PC-9 (cell line): ENCODE data around the gene NGF. TPM values are rescaled to one million over a fixed set of nuclear protein-coding genes. Genes with fewer than 3 reads are reported as not detected.

Source experiments
- BruUV-seq: library from RNA; stranded (reverse); fragments of 400-500 nt; replicated peaks from 2 replicates; lab custom pipeline; 2021; lab: Mats Ljungman, UMichigan
- CTCF ChIA-PET: fragments of 300-600 bp; sonication (Branson Sonifier 250); formaldehyde crosslinking; loops from one replicate; lab custom pipeline; 2022; ENCODE audit warnings: antibody characterized with exemption; lab: Charles Lee
- POLR2A ChIA-PET: fragments of 300-600 bp; sonication (Branson Sonifier 250); formaldehyde crosslinking; loops from one replicate; lab custom pipeline; 2022; ENCODE audit warnings: antibody characterized with exemption; ENCODE audit not compliant: unreplicated experiment; lab: Charles Lee
- DNase-seq, 2 experiments: peaks; one replicate each; pipeline versions ENCODE4 v3.0.0 to v3.0.0-alpha.2; 2015 to 2022; ENCODE audit warnings: mixed read lengths in 1 of 2
- H2AFZ ChIP-seq: fragments of 200-600 bp; sonication (generic); 2 replicates; pipeline ENCODE4 v1.8.1; 2017; ENCODE audit warnings: antibody characterized with exemption
- H3F3A ChIP-seq: fragments of 200-600 bp; sonication (generic); 2 replicates; pipeline ENCODE4 v1.8.1; 2017; ENCODE audit warnings: antibody characterized with exemption, mild to moderate bottlenecking, low read depth; ENCODE audit not compliant: insufficient read depth
- H3K27ac ChIP-seq: fragments of 200-600 bp; sonication (generic); 2 replicates; pipeline ENCODE4 v1.6.1; 2016; ENCODE audit warnings: mixed run types
- H3K27me3 ChIP-seq: fragments of 200-600 bp; sonication (generic); 2 replicates; pipeline ENCODE4 v1.6.1; 2016; ENCODE audit warnings: low read depth, mixed run types; ENCODE audit not compliant: insufficient read depth
- H3K36me3 ChIP-seq: fragments of 200-600 bp; sonication (generic); 2 replicates; pipeline ENCODE4 v1.6.1; 2016; ENCODE audit warnings: low read depth, mixed run types
- H3K4me1 ChIP-seq: fragments of 200-600 bp; sonication (generic); replicated peaks from 2 replicates; pipeline ENCODE4 v1.6.1; 2016; ENCODE audit warnings: mixed run types; ENCODE audit not compliant: insufficient read depth
- H3K4me2 ChIP-seq: fragments of 200-600 bp; sonication (generic); 2 replicates; pipeline ENCODE4 v1.6.1; 2017; ENCODE audit warnings: mixed run types
- H3K4me3 ChIP-seq: fragments of 200-600 bp; sonication (generic); 2 replicates; pipeline ENCODE4 v1.6.1; 2016; ENCODE audit warnings: mixed run types
- H3K79me2 ChIP-seq: fragments of 200-600 bp; sonication (generic); 2 replicates; pipeline ENCODE4 v1.6.1; 2017; ENCODE audit warnings: low read depth, mixed run types
- H3K9me2 ChIP-seq: fragments of 200-600 bp; sonication (generic); 2 replicates; pipeline ENCODE4 v1.8.1; 2017; ENCODE audit warnings: mild to moderate bottlenecking; ENCODE audit not compliant: insufficient read depth
- H3K9me3 ChIP-seq: fragments of 200-600 bp; sonication (generic); 2 replicates; pipeline ENCODE4 v1.8.1; 2016; ENCODE audit warnings: low read depth; ENCODE audit not compliant: insufficient read depth
- H4K20me1 ChIP-seq: fragments of 200-600 bp; sonication (generic); 2 replicates; pipeline ENCODE4 v1.8.1; 2017; ENCODE audit not compliant: insufficient read depth
- CTCF ChIP-seq: fragments of 200-600 bp; sonication (generic); conservative IDR thresholded peaks from 2 replicates; pipeline ENCODE4 v1.6.1; 2017; ENCODE audit warnings: mixed run types, antibody characterized with exemption, mild to moderate bottlenecking, moderate library complexity
- EZH2 ChIP-seq: fragments of 200-600 bp; sonication (generic); IDR thresholded peaks from 2 replicates; pipeline ENCODE4 v1.8.0; 2017; ENCODE audit warnings: antibody characterized with exemption, low read depth
- intact Hi-C: fragments of 100-400 bp; cut with micrococcal nuclease; formaldehyde crosslinking; loops from one replicate; pipeline ENCODE4 v1.10.0; 2022; ENCODE audit not compliant: unreplicated experiment
- total RNA-seq: library from RNA; stranded (reverse); gene quantifications from 2 replicates; pipeline ENCODE4 v1.2.3, GENCODE V29; 2021

Gene NGF
- total RNA-seq, 1 experiment from 2014 or later: 5.5 TPM

GRCh38 chr1:115239148-115239422 lies 99.0 kb downstream of the NGF start:
- no peak for TF ChIP-seq CTCF
- no peak for TF ChIP-seq EZH2
- no TSS peak for BruUV-seq

GRCh38 chr1:115238336-115239147 lies 99.5 kb downstream of the NGF start:
- peaks cover 26% of the 10 kb centered on the region for H3K9me3 ChIP-seq
- peak overlapping the region; percentile 5; the same call in 1 of the 2 replicates for H3K4me2 ChIP-seq
- no peak for TF ChIP-seq CTCF
- no peak for TF ChIP-seq EZH2
- intact Hi-C loops: no loop called here
- H3K27me3 ChIP-seq: no peaks in the 10 kb centered on the region
- H2AFZ ChIP-seq: no peak overlapping the region
- no peak overlapping the region for H3K4me3 ChIP-seq
- no peaks in the 10 kb centered on the region for H3K79me2 ChIP-seq
- H3K4me1 ChIP-seq: peaks cover 26% of the 10 kb centered on the region
- BruUV-seq: no TSS peak
- H3F3A ChIP-seq: peaks cover 3% of the 10 kb centered on the region; the same call in 1 of the 2 replicates
- no peaks in the 10 kb centered on the region for H3K9me2 ChIP-seq
- no peaks in the 10 kb centered on the region for H4K20me1 ChIP-seq
- ChIA-PET CTCF (interaction anchor here (0.6 to 1.1 kb wide), 2 partner anchors 37 to 97 kb away, joined by 3 to 4 read pairs; no protein-coding TSS in a partner anchor), POLR2A (no interaction called here)
- no peaks in the 10 kb centered on the region for H3K36me3 ChIP-seq
- DNase-seq: no peak
- H3K27ac ChIP-seq: no peak overlapping the region

More at GRCh38 chr1:115239148-115239422, 99.0 kb downstream of the NGF start:
- no peaks in the 10 kb centered on the region for H4K20me1 ChIP-seq
- H3K4me1 ChIP-seq: peaks cover 26% of the 10 kb centered on the region
- DNase-seq: no peak
- ChIA-PET CTCF (interaction anchor here (0.5 to 1.1 kb wide), 4 partner anchors 36 to 124 kb away, joined by 3 to 5 read pairs (median 4); no protein-coding TSS in a partner anchor), POLR2A (no interaction called here)
- H3K27ac ChIP-seq: no peak overlapping the region
- H3K79me2 ChIP-seq: no peaks in the 10 kb centered on the region
- H3K4me2 ChIP-seq: peak overlapping the region; percentile 5; the same call in 1 of the 2 replicates
- H3K9me2 ChIP-seq: no peaks in the 10 kb centered on the region
- H3K27me3 ChIP-seq: no peaks in the 10 kb centered on the region
- no peaks in the 10 kb centered on the region for H3K36me3 ChIP-seq
- no peak overlapping the region for H3K4me3 ChIP-seq
- intact Hi-C loops: no loop called here
- H3K9me3 ChIP-seq: peaks cover 26% of the 10 kb centered on the region
- peaks cover 3% of the 10 kb centered on the region; the same call in 1 of the 2 replicates for H3F3A ChIP-seq
- H2AFZ ChIP-seq: no peak overlapping the region

- no peak overlapping the region for H3K27ac ChIP-seq
- no peak overlapping the region for H3K4me2 ChIP-seq
- H2AFZ ChIP-seq: no peak overlapping the region
- TF ChIP-seq EZH2 (no peak), CTCF (no peak)
- peaks cover 3% of the 10 kb centered on the region; the same call in 1 of the 2 replicates for H3F3A ChIP-seq
- H3K4me1 ChIP-seq: peaks cover 20% of the 10 kb centered on the region
- H3K9me3 ChIP-seq: peaks cover 23% of the 10 kb centered on the region
- no TSS peak for BruUV-seq
- no peaks in the 10 kb centered on the region for H3K79me2 ChIP-seq
- ChIA-PET POLR2A (no interaction called here), CTCF (no interaction called here)
- DNase-seq: no peak
- no peaks in the 10 kb centered on the region for H4K20me1 ChIP-seq
- no peaks in the 10 kb centered on the region for H3K36me3 ChIP-seq
- no peaks in the 10 kb centered on the region for H3K27me3 ChIP-seq
- intact Hi-C loops: no loop called here
- H3K9me2 ChIP-seq: no peaks in the 10 kb centered on the region
- no peak overlapping the region for H3K4me3 ChIP-seq
Observed at GRCh38 chr1:115237507-115237906, 100.5 kb downstream of the NGF start.
